HG02798 (cell line): ENCODE results near the gene AGPAT1.

Source experiments
- ATAC-seq: cut with Tn5 transposase; IDR thresholded peaks from one replicate; pipeline ENCODE4 v1.9.1; 2021; ENCODE audit warnings: mild to moderate bottlenecking; ENCODE audit not compliant: unreplicated experiment, poor library complexity

The AGPAT1 gene

DNA sequence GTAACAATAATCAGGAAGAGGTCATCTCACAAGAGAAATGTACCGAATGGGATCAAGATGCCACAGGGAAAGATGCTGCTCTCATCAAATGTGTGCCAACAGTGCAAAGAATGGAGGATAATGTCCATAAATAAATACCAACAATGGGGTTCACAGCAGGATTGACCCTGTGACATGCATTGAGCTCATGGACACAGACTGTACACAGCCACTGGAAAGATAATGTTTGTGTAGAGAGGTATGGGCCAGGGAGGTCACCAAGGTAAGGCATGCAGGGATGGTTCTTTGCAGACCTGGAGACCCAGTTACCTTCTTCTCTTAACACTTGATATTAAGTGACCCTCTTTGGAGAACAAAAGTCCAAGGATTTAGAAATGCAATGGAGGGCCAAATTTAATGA lies 1.5 kb downstream of the AGPAT1 start:
- ATAC-seq: no peak

- ATAC-seq: no peak
Observed at GRCh38 chr6:32173051-32173727, 2.7 kb downstream of the AGPAT1 start.

- no peak for ATAC-seq
Observed at GRCh38 chr6:32171234-32171633, 4.7 kb downstream of the AGPAT1 start.

DNA sequence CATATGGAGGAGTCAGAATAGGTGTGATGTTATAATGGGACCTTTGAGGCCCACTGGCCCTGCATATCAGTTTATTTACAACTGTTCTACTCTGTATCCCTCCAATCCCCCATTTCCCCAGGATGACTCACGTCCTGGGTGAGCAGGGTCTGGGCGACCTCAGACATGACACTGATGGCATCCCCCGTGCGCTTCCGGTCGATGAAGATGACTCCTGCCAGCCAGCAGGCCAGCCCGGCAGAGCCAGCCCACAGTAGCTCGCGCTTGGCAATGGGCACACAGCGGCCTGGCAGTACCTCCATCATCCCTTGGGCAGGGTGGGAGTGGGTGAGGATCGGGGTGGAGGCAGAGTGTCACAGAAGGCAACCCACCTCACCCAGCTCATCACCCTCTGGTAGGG lies 5.6 kb downstream of the AGPAT1 start:
- ATAC-seq: no peak

- ATAC-seq: no peak
Observed at GRCh38 chr6:32168807-32169591, 6.9 kb downstream of the AGPAT1 start.

DNA sequence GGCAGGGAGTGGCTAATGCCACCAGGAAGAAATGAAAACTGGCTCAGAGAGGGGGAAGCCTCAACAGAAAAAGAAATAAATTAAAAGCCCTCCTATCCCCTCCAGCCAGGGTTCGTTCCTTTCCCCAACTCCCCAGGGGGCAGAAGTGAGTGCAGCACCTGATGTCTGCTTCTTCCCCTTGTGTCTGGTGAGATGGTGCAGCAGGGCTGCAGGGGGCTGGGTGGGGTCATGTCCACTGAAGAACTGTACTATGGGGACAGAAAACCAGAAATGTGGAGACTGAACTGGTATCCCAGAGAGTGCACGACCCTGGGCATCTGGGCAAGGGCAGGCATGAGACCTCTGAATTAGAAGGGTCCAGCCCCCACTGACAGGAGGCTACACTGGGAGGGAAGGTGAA lies 7.5 kb downstream of the AGPAT1 start:
- no peak for ATAC-seq

- ATAC-seq: no peak
Observed at GRCh38 chr6:32167761-32168262, 8.1 kb downstream of the AGPAT1 start.

DNA sequence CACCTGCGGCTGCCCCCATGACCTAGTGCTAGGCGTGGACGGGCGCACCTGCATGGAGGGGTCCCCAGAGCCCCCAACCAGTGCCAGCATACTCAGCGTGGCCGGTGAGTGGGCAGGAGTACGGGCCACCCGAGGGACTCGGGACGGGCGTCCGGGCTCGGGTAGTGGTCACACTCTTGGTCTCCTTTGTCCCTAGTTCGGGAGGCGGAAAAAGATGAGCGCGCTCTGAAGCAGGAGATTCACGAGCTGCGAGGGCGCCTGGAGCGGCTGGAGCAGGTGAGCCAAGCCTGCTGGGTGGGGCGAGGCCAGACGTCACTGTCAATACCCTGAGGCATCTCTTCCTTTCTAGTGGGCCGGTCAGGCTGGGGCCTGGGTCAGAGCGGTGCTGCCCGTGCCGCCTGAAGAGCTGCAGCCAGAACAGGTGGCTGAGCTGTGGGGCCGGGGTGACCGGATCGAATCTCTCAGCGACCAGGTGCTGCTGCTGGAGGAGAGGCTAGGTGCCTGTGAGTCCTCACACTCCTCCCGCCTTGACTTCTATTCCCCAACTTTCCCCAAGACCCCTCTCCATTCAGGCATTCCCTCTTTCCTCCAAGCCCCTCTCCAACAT lies 8.6 kb downstream of the AGPAT1 start:
- no peak for ATAC-seq

DNA sequence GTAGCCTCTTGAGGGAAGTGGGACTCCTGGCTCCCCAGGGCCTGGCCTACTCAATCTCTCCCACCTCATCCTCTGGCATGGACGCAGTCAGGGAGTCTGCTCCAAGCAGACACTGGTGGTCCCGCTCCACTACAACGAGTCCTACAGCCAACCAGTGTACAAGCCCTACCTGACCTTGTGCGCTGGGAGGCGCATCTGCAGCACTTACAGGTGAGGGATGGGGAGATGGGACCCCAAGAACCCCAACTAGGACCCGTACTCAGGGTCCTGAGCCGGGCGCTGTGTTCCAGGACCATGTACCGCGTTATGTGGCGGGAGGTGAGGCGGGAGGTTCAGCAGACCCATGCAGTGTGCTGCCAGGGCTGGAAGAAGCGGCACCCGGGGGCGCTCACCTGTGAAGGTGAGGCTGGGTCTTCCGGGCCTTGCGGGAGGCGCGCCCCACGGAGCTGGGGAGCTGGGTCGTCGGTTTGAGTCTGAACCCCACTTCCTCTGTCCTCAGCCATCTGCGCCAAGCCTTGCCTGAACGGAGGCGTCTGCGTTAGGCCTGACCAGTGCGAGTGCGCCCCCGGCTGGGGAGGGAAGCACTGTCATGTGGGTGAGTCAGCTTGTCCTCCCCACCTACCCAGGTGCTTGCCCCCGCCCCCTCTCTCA lies 9.3 kb downstream of the AGPAT1 start:
- no peak for ATAC-seq

GRCh38 chr6:32164295-32164694 lies 11.6 kb downstream of the AGPAT1 start, which contains the start of gene EGFL8:
EGFL8 (plus strand) TSS chr6:32164595; CDS start chr6:32166166, 1,571 bp downstream.
- ATAC-seq: no peak

DNA sequence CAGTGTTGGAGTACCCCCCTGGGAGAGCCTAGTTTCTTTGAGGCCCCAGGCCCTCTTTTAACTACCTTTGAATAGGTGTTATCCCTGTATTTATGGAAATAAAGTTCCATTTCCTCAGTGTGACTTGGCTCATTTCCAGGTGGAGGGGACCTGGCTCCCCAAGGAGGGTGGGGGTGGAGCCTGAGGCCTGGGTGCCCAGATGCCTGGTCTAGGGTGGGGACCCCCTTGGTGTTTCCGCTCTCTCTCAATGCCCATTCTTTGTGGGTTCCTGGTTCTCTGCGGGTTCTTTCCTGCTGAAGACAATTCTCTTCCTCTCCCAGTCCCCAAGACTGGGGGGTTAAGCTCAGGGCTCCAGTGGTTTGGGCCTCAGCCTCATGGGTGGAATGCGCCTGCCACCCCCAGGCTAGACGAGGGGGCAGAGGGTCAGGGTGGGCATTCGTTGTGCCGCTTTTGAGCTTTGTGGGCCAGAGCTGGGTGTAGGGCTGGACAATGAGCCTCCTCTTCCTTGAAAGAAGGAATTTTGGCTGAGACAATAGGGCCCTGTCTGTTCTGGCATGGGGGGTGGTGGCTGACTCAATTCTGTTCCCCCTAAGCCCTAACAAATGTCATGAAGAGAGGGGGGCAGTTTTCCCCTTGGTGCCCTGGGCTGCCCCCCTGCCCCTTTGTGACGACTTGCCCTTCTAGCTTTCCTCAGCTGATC lies 12.2 kb downstream of the AGPAT1 start:
- no peak for ATAC-seq

DNA sequence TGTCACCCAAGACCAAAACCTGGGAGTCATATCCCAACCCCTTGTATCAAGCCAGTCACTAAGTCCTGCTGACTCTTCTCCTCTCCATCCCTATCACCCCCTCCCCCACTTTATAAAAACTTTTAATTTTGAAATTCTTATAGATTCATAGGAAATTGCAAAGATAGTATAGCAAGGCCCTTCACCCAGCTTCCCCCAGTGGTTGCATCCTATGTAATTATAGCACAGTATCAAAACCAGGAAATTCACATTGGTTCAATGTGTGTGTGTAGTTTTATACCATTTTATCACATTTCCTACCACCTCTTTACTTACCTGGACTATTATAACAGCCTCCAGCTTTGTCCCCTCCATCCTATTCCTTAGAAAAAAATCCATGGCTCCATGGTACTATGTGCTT lies 17.8 kb downstream of the AGPAT1 start:
- ATAC-seq: no peak

- no peak for ATAC-seq
Observed at GRCh38 chr6:32156891-32157290, 19.0 kb downstream of the AGPAT1 start.

- peak; percentile 52 for ATAC-seq
Observed at GRCh38 chr6:32154514-32155161, 21.2 kb downstream of the AGPAT1 start.

DNA sequence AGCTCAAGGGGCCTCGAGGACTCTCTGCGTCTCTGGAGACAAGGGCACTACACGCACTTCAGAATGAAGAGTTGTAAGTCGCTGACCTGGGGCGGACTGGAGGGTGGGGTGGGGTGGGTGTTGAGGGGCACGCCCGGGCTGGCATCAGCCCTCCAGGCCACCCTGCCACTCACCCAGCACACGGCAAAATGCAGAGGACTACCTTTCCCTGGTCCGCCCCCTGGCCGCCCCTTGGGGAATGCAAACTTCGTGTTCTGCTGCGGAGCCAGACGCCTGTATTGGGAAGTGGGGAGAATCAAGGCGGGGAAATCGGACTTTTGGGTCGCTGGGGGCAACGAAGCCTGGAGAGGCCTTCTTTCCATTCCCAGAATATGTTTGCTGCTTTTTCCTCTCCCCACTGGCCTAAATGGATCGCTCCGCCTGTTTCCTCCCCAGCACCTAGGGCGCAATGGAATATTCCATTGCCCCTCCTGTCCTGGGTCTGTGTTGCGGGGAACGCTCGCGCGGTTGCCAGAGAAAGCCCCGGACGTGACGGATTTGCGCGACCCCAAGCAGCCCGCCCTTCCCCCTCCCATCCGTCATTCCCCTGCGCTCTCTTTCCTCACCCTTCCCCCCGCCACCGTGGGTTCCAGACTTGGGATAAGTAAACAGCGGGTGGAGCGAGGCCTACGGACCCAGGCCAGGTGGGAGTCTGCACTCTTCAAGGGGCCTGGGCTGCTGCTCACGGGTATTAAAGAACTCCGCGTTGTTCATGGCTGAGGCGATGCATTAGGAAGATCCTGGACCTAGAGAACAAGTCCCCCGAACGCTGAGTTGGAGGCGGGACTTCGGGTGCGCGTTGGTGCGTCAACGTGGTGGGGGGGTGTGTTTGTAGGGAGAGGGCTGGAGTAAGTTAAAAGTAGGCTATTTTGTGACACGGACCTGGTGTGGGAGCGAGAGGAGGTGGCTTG lies 22.0 kb downstream of the AGPAT1 start, which contains the start of gene PPT2:
TSS of gene PPT2 (plus strand) at position 578 of the 950 bp plus-strand sequence. CDS start 454 bp downstream, outside the sequence.
- ATAC-seq: no peak

DNA sequence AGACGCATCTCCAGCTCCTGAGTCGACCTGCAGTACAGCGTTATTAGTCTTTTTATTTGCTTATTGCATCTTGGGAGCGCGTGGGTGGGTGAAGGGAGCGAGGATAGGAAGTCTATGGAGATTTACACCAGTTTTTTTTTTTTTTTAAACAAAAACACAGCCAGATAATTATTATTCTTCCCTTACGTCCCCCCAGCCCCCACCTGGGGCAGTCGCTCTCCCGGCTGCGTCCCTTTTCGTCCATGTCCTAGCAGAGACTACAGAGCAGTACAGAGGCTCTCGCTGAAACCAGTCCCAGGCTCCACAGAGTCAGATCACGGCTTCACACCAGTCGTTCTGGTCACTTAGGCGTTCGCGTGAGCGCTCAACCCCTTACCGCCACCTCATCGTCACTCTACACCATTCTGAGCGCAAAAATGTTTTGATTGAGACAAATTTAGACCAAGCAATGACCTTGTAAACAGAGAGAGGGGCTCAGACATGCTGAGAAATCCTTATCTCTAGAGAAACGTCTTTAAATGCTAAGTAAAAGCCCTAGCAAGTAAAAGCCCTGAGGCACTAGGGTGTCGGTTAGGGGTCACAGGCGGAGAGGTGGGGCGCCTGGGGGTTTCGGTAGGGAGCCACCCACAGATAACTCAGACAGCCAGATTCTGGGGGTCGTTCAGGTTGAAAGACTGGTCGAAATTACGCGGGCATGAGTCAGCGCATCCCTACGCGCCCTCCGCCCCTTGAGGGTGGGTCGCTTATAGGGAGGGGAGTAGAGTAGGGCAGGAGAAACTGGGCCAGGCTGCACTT lies 22.9 kb downstream of the AGPAT1 start:
- no peak for ATAC-seq

- ATAC-seq: no peak
Observed at GRCh38 chr6:32151863-32152768, 23.8 kb downstream of the AGPAT1 start, which contains the start of gene PRRT1. PRRT1 (minus strand) TSS chr6:32151939; CDS start chr6:32151827, 112 bp downstream.
